BE2C (cell line): ENCODE results near the gene RAD1.

Experiments
- DNase-seq: peaks from one replicate; pipeline ENCODE4 v3.0.0-alpha.2; 2020
- H3K27me3 ChIP-seq: fragments of 250-450 bp; sonication (Bioruptor Pico); 2 replicates; pipeline ENCODE4 v1.5.1; 2020; ENCODE audit warnings: mild to moderate bottlenecking
- H3K36me3 ChIP-seq: fragments of 250-450 bp; sonication (Bioruptor Pico); 2 replicates; pipeline ENCODE4 v1.5.1; 2020; ENCODE audit warnings: mild to moderate bottlenecking
- H3K4me1 ChIP-seq: fragments of 250-450 bp; sonication (Bioruptor Pico); 2 replicates; pipeline ENCODE4 v1.5.1; 2020
- H3K4me3 ChIP-seq: 2 replicates; pipeline ENCODE4 v1.5.1; 2011; ENCODE audit warnings: low read depth, low read length
- H3K9me3 ChIP-seq: fragments of 250-450 bp; sonication (Bioruptor Pico); 2 replicates; pipeline ENCODE4 v1.5.1; 2020
- TF ChIP-seq, protein P1 (sequence below): IDR thresholded peaks from 2 replicates; pipeline ENCODE4 v1.5.1; 2012; ENCODE audit warnings: mild to moderate bottlenecking, low read depth, low read length

Gene RAD1

DNA sequence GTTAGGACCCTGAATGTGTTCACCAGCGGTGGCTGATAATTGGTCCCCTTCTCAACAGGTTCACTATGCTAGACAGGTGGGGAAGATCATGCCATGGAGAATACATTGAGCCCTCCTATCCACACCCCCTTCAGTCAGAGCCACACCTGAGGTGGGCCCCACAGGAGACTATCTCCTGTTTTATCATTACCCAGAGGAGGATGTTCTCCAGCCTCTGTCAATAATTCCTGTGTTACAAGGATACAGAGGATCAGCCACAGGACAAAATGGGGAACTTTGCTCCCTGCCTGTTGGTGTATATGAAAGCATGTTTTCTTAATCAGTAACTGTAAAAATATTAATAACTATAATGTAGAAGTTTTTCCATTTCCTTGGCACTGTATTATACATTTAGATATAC is 25.9 kb downstream of the RAD1 start:
- Histone ChIP-seq H3K4me1 (no peaks in the 10 kb centered on the region), H3K36me3 (no peaks in the 10 kb centered on the region), H3K9me3 (no peaks in the 10 kb centered on the region), H3K27me3 (peaks cover 18% of the 10 kb centered on the region), H3K4me3 (no peak overlapping the region)
- DNase-seq = no peak
- TF ChIP-seq, protein P1, sequence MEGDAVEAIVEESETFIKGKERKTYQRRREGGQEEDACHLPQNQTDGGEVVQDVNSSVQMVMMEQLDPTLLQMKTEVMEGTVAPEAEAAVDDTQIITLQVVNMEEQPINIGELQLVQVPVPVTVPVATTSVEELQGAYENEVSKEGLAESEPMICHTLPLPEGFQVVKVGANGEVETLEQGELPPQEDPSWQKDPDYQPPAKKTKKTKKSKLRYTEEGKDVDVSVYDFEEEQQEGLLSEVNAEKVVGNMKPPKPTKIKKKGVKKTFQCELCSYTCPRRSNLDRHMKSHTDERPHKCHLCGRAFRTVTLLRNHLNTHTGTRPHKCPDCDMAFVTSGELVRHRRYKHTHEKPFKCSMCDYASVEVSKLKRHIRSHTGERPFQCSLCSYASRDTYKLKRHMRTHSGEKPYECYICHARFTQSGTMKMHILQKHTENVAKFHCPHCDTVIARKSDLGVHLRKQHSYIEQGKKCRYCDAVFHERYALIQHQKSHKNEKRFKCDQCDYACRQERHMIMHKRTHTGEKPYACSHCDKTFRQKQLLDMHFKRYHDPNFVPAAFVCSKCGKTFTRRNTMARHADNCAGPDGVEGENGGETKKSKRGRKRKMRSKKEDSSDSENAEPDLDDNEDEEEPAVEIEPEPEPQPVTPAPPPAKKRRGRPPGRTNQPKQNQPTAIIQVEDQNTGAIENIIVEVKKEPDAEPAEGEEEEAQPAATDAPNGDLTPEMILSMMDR = no peak

DNA sequence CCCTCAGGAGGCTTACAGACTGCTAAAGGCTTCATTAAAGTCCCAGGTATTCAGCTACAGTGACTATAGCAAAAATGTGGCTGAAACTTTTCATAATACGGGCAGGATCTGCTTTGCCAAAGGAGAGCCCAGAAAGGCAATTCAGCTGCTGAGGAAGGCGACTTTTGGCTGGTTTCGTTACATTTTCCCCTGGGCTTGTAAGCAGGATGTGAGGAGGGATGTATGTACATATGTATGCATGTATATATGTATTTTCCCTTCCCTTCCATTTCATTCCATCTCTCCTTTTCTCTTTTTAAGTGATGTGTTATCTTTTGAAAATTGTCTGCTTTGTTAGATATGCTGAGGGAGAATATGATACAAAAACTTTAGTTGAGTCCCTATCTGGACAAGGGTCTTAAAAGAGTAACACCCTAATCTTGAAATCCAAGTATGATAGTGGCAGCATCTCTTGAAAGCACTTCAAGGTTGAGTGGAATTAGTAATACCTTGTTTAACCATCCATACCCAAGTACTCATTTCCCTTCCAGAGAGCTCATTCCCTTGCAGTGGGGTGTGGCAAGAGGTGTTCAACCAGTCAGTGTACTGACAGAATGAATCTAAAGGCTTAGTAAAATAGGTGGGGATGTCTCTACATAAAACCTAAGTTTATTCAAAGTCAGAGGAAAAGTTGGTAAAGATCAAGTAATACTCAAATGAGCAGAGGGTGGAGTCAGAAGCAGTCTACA is 28.7 kb downstream of the RAD1 start:
- H3K9me3 ChIP-seq = no peaks in the 10 kb centered on the region
- TF ChIP-seq, protein P1 = no peak
- peaks cover 11% of the 10 kb centered on the region for H3K27me3 ChIP-seq
- H3K36me3 ChIP-seq = no peaks in the 10 kb centered on the region
- H3K4me1 ChIP-seq = no peaks in the 10 kb centered on the region
- no peak for DNase-seq
- no peak overlapping the region for H3K4me3 ChIP-seq

DNA sequence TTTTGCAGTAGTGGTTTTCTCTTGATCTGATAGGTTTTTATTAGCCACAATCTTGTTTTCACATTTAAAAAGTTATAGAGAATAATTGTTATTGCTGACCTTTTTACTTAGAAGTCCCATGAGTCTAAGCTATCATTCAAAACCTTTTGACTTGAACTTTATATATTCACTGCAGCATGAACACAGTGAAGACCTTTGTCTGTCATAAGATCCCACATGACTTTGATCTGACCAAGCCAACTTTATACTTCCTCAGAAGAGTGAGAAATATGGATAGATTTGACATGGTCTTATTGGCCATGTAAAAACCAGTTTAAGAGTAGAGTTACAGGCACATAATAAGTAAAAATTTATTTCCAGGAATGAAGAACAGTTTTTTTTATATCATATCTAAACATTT is 34.1 kb downstream of the RAD1 start:
- Histone ChIP-seq H3K9me3 (no peaks in the 10 kb centered on the region), H3K27me3 (no peaks in the 10 kb centered on the region; the same call in 1 of the 2 replicates), H3K36me3 (no peaks in the 10 kb centered on the region), H3K4me3 (no peak overlapping the region), H3K4me1 (no peaks in the 10 kb centered on the region)
- no peak for DNase-seq
- TF ChIP-seq, protein P1 = no peak

DNA sequence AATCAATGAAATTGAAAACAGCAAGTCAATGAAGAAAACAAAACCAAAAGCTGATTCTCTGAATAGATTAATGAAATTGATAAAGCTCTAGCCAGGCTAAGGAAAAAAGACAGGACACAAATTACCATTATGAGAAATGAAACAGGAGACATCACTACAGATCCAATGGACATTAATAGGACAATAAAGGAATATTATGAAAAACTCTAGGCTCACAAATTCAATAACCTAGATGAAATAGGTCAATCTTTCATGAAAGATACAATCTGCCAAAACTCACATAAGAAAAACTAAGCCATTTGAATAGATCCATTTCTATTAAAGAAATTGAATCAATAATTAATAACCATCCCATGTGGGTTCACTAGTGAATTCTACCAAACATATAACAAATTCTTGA is 39.0 kb downstream of the RAD1 start:
- no peak overlapping the region for H3K4me3 ChIP-seq
- H3K4me1 ChIP-seq = no peaks in the 10 kb centered on the region
- peaks cover 14% of the 10 kb centered on the region for H3K27me3 ChIP-seq
- no peaks in the 10 kb centered on the region for H3K9me3 ChIP-seq
- no peaks in the 10 kb centered on the region for H3K36me3 ChIP-seq
- no peak for DNase-seq
- TF ChIP-seq, protein P1 = no peak

DNA sequence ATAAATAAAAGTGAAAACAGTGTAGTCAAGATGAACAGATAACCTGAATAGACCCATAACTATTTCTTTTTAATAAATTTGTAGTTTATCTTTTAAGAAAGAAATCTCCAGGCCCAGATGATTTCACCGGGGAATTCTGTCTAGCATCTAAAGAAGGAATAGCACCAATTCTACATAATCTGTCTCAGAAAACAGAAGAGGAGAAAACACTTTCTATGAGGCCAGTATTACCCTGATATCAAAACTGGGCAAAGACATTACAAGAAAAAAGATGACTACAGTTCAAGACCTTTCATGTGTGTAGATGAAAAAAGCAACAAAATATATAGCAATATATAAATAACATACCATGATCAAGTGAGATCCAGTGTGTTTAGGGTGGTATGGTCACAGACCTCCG is 44.9 kb downstream of the RAD1 start:
- Histone ChIP-seq H3K4me1 (no peaks in the 10 kb centered on the region), H3K36me3 (no peaks in the 10 kb centered on the region), H3K4me3 (no peak overlapping the region), H3K9me3 (no peaks in the 10 kb centered on the region), H3K27me3 (peaks cover 14% of the 10 kb centered on the region)
- no peak for DNase-seq
- TF ChIP-seq, protein P1 = no peak

DNA sequence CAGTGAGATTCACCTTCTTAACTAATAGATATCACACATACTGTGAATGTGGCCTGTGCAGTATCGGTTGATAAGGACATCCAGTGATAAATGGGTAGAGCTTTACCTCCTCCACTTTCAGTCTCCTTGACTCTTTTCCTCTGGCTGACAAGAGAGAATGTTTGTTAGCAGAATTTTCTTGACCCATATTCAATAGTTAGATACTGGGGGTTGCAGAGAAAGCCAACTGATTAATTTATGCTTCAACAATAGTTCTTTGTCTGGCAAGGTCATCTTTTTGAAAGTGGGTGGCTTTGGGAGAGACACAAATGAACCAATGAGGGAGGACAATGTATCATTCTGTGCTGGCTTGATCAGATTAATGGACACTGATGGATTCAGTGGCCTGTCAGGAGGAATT is 46.0 kb downstream of the RAD1 start:
- H3K36me3 ChIP-seq = no peaks in the 10 kb centered on the region
- no peak for DNase-seq
- H3K4me1 ChIP-seq = no peaks in the 10 kb centered on the region
- peaks cover 10% of the 10 kb centered on the region for H3K27me3 ChIP-seq
- no peak overlapping the region for H3K4me3 ChIP-seq
- TF ChIP-seq, protein P1 = no peak
- H3K9me3 ChIP-seq = no peaks in the 10 kb centered on the region
